Measurements from ENCODE around the gene SAA4. TPM values are rescaled to one million over a fixed set of nuclear protein-coding genes. Genes with fewer than 3 reads are reported as not detected.
"Not testable (repeated sequence)": the region's sequence is repeated elsewhere in the genome, so short reads cannot be mapped to it uniquely, and the experiment has no call there.

SAA4 gene
- total RNA-seq, 4 donors from 2014 or later = 0.74 to 3.2 TPM; not detected in 2

DNA sequence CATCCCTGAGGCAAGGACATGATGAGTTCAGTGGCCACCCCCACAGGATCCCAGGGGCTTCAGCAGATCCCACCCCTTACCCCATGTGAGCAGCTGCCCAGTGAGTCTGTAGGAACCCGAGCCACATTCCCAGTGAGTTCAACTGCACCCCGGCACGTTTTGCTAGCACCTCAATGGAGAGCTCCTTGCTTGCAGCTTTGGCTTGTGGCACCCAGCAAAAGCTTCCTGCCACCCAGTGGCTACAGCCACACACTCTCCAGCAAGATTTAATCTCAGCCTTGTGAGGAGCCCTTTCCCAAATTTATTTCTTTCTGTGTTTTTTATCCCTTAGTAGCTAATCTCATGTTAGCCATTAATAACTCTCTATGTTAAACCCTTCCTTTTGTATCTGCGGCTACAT lies 33.5 kb upstream of the SAA4 start:
- DNase-seq (ENCODE audit: low spot score) = no peak
- no peak for ATAC-seq (ENCODE audit: low FRiP score)
- TF ChIP-seq, protein P1, sequence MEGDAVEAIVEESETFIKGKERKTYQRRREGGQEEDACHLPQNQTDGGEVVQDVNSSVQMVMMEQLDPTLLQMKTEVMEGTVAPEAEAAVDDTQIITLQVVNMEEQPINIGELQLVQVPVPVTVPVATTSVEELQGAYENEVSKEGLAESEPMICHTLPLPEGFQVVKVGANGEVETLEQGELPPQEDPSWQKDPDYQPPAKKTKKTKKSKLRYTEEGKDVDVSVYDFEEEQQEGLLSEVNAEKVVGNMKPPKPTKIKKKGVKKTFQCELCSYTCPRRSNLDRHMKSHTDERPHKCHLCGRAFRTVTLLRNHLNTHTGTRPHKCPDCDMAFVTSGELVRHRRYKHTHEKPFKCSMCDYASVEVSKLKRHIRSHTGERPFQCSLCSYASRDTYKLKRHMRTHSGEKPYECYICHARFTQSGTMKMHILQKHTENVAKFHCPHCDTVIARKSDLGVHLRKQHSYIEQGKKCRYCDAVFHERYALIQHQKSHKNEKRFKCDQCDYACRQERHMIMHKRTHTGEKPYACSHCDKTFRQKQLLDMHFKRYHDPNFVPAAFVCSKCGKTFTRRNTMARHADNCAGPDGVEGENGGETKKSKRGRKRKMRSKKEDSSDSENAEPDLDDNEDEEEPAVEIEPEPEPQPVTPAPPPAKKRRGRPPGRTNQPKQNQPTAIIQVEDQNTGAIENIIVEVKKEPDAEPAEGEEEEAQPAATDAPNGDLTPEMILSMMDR (IDR thresholded peaks at IDR 0.05) = no peak

DNA sequence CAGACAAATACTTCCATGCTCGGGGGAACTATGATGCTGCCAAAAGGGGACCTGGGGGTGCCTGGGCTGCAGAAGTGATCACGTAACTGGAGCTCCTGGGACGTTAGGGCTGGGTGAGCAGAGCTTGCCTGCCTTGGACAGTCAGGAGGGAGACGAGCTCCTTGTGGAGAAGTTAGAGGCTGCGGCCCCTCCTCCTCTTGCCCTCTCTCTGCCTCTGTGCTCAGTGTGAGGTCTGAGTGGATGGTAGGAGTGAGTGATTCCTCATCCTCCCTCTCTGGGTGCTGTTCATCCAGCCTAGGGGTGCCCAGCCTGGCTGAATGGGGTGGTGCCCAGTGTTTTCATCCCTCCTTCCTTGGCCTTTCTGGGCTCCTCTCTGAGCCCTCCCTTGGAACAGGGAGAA lies 32.6 kb upstream of the SAA4 start:
- ATAC-seq (ENCODE audit: low FRiP score); DNase-seq (ENCODE audit: low spot score): not testable (repeated sequence)

DNA sequence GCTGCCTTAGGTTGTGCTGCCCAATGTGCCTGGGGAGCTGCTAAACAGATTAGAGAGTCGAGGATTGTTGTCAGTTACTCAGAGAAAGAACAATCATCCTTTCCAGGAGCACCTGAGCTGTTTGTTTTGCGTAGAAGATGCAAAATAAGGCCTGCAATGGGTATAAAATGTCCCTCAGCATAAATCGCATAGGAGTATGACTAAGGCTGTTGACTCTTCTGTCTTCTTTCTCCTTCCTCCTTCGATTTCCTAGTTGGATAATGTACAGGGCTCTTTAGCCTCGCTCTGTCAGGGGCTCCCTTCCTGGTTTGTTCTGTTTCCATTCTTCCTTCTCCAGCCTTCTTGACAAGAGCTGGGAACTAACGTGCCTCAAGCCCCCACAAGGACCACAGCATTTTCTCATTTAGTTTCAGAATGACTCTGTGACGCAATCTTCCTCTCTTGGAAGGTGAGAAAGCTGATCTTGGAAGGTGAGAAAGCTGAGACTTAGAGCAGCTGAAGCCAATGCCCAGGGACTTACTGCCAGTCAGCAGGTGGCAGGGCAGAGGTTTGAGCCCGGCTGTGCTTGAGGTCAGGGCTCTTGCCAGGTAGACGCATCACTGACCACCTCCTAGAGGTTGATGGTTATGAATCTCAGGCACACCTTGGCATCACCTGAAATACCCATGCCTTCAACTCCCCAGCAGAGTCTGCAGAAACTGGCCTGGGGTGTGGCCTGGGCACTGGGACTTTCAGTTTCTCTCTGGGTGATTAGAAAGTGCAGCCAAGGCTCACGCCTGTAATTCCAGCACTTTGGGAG lies 30.9 kb upstream of the SAA4 start:
- not testable (repeated sequence) for ATAC-seq (ENCODE audit: low FRiP score)

DNA sequence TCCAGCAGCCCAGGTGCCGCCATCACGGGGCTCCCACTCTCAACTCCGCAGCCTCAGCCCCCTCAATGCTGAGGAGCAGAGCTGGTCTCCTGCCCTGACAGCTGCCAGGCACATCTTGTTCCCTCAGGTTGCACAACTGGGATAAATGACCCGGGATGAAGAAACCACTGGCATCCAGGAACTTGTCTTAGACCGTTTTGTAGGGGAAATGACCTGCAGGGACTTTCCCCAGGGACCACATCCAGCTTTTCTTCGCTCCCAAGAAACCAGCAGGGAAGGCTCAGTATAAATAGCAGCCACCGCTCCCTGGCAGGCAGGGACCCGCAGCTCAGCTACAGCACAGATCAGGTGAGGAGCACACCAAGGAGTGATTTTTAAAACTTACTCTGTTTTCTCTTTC lies 29.3 kb upstream of the SAA4 start, which contains the start of gene SAA1:
Gene SAA1, plus strand, starts transcription at position 316 of the 400 bp plus-strand sequence. CDS start 624 bp downstream, outside the sequence.
- no peak for DNase-seq (ENCODE audit: low spot score)
- ATAC-seq (ENCODE audit: low FRiP score) = peak; percentile 42
- TF ChIP-seq, protein P1 (IDR thresholded peaks at IDR 0.05) = no peak

More for the DNA sequence above, 30.9 kb upstream of the SAA4 start:
- not testable (repeated sequence) for DNase-seq (ENCODE audit: low spot score)

DNA sequence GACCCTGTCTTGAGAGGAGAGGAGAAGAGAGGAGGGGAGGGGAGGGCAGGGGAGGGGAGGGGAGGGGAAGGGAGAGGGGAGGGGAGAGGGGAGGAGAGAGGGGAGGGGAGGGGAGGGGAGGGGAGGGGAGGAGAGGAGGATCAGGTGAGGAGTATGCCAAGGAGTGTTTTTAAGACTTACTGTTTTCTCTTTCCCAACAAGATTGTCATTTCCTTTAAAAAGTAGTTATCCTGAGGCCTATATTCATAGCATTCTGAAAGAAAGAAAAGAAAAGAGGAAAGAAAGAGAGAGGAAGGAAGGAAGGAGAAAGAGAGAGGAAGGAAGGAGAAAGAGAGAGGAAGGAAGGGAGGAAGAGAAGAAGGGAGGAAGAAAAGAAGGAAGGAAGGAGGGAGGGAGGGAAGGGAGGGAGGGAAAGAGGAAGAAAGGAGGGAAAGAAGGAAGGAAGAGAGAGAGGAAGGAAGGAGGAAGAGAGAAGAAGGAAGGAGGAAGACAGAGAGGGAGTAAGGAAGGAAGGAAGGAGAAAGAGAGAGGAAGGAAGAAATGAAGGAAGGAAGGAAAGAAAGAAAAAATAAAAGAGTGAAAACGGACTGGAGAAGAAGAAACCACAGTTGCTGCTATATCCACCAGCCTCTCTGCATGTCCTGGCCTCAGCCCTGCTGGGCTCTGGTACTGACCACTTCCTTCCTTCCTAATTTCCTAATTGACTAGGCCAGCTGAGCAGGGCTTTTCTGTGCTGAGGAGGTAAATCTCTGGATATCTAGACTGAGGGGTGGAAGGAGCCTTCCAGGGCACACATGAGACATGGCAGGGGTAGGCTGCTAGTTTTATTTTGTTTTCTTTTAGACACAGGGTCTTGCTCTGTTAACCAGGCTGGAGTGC lies 28.3 kb upstream of the SAA4 start:
- DNase-seq (ENCODE audit: low spot score) = no peak
- ATAC-seq (ENCODE audit: low FRiP score) = no peak
- TF ChIP-seq, protein P1 (IDR thresholded peaks at IDR 0.05) = no peak

DNA sequence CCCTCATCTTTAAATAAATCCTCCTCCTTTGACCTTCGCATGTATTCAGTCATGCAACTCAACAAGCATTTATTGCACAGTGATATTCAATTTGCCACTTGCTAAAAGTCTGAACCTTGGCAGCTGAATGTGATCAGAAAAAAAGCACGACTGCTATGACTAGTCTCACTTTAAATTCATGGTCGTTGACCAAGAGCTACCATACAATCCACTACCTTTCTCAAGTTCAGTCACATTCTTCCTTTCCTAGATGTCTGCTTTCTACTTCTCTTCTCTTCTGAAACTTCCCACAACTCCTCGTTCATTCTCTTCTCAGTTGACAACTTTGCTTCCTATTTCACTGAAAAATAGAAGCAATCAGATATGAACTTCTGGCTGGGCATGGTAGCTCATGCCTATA lies 27.4 kb upstream of the SAA4 start:
- no peak for ATAC-seq (ENCODE audit: low FRiP score)
- no peak for DNase-seq (ENCODE audit: low spot score)
- TF ChIP-seq, protein P1 (IDR thresholded peaks at IDR 0.05) = no peak

DNA sequence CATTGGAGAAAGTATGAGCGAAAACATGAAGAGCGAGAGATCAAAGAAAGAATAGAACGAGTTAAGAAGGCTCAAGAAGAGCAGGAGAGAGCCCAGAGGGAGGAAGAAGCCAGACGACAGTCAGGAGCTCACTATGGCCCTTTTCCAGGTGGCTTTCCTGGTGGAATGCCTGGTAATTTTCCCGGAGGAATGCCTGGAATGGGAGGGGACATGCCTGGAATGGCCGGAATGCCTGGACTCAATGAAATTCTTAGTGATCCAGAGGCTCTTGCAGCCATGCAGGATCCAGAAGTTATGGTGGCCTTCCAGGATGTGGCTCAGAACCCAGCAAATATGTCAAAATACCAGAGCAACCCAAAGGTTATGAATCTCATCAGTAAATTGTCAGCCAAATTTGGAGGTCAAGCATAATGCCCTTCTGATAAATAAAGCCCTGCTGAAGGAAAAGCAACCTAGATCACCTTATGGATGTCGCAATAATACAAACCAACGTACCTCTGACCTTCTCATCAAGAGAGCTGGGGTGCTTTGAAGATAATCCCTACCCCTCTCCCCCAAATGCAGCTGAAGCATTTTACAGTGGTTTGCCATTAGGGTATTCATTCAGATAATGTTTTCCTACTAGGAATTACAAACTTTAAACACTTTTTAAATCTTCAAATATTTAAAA lies 26.2 kb upstream of the SAA4 start:
- DNase-seq (ENCODE audit: low spot score); ATAC-seq (ENCODE audit: low FRiP score): not testable (repeated sequence)

DNA sequence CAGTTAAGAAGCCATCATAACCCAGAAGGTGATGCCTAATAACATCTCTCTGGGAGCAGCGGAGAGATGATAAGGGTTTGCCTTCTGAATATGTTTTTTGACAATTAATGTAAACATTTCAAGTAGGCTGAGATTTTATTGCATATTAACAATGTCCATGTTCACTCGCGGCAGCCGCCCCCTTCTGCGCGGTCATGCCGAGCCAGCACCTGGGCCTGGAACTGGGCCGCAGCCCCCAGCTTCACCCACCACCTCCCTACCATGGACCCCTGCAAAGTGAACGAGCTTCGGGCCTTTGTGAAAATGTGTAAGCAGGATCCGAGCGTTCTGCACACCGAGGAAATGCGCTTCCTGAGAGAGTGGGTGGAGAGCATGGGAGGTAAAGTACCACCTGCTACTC lies 25.1 kb upstream of the SAA4 start:
- TF ChIP-seq, protein P1 (IDR thresholded peaks at IDR 0.05) = no peak

More for the DNA sequence above, 25.1 kb upstream of the SAA4 start:
- ATAC-seq (ENCODE audit: low FRiP score) (no peak), DNase-seq (ENCODE audit: low spot score) (no peak)
